H9 (cell line): ENCODE data around the gene BLOC1S3. TPM values are rescaled to one million over a fixed set of nuclear protein-coding genes. Genes with fewer than 3 reads are reported as not detected.

Experiments
- DNase-seq: peaks from one replicate; pipeline ENCODE4 v3.0.0-alpha.2; 2017
- H2AFZ ChIP-seq: one replicate; pipeline ENCODE4 v1.6.1; 2013; ENCODE audit warnings: mild to moderate bottlenecking, low read length, control low read depth, moderate library complexity
- H2AK5ac ChIP-seq: 2 replicates; pipeline ENCODE4 v1.6.1; 2013; ENCODE audit warnings: low read length, control low read depth, mixed read lengths; ENCODE audit not compliant: insufficient read length
- H2BK120ac ChIP-seq: one replicate; pipeline ENCODE4 v1.6.1; 2013; ENCODE audit warnings: low read depth, mild to moderate bottlenecking, low read length, control low read depth, inconsistent platforms; ENCODE audit not compliant: poor library complexity, severe bottlenecking
- H2BK12ac ChIP-seq: 2 replicates; pipeline ENCODE4 v1.6.1; 2013; ENCODE audit warnings: low read length, control low read depth, mixed read lengths, low read depth; ENCODE audit not compliant: insufficient read length
- H2BK15ac ChIP-seq: 2 replicates; pipeline ENCODE4 v1.6.1; 2013; ENCODE audit warnings: low read depth, low read length, control low read depth
- H2BK20ac ChIP-seq: one replicate; pipeline ENCODE4 v1.6.1; 2013; ENCODE audit warnings: low read depth, mild to moderate bottlenecking, low read length, control low read depth, inconsistent platforms; ENCODE audit not compliant: poor library complexity, severe bottlenecking
- H2BK5ac ChIP-seq: 2 replicates; pipeline ENCODE4 v1.6.1; 2013; ENCODE audit warnings: low read length, control low read depth, mixed read lengths; ENCODE audit not compliant: insufficient read length
- H3K14ac ChIP-seq: 2 replicates; pipeline ENCODE4 v1.6.1; 2013; ENCODE audit warnings: low read length, control low read depth; ENCODE audit not compliant: insufficient read depth
- H3K18ac ChIP-seq: 2 replicates; pipeline ENCODE4 v1.6.1; 2013; ENCODE audit warnings: low read depth, mild to moderate bottlenecking, mixed read lengths, low read length, control low read depth; ENCODE audit not compliant: insufficient read length
- H3K23ac ChIP-seq: 2 replicates; pipeline ENCODE4 v1.6.1; 2013; ENCODE audit warnings: low read length, control low read depth, mixed read lengths, low read depth; ENCODE audit not compliant: insufficient read length
- H3K23me2 ChIP-seq: 2 replicates; pipeline ENCODE4 v1.6.1; 2013; ENCODE audit warnings: low read depth, mild to moderate bottlenecking, mixed read lengths, low read length, control low read depth; ENCODE audit not compliant: insufficient read length, poor library complexity, severe bottlenecking
- H3K27ac ChIP-seq: 2 replicates; pipeline ENCODE4 v1.5.1; 2013; ENCODE audit warnings: low read length, control low read depth, mixed read lengths, low read depth; ENCODE audit not compliant: insufficient read length
- H3K27me3 ChIP-seq: 2 replicates; pipeline ENCODE4 v1.6.1; 2013; ENCODE audit warnings: low read length, control low read depth, inconsistent platforms; ENCODE audit not compliant: insufficient read depth
- H3K4ac ChIP-seq: 2 replicates; pipeline ENCODE4 v1.6.1; 2013; ENCODE audit warnings: low read depth, mild to moderate bottlenecking, control low read depth, inconsistent platforms, low read length, moderate library complexity
- H3K4me1 ChIP-seq: 2 replicates; pipeline ENCODE4 v1.6.1; 2013; ENCODE audit warnings: low read length, control low read depth, inconsistent platforms; ENCODE audit not compliant: insufficient read depth
- H3K4me2 ChIP-seq: 2 replicates; pipeline ENCODE4 v1.6.1; 2013; ENCODE audit warnings: low read length, control low read depth, mixed read lengths; ENCODE audit not compliant: insufficient read length, insufficient read depth
- H3K56ac ChIP-seq: 2 replicates; pipeline ENCODE4 v1.6.1; 2013; ENCODE audit warnings: low read depth, mild to moderate bottlenecking, mixed read lengths, low read length, control low read depth; ENCODE audit not compliant: insufficient read length
- H3K79me1 ChIP-seq: 2 replicates; pipeline ENCODE4 v1.6.1; 2013; ENCODE audit warnings: low read depth, mild to moderate bottlenecking, moderate library complexity, low read length, control low read depth, inconsistent platforms; ENCODE audit not compliant: insufficient read depth, poor library complexity, severe bottlenecking
- H3K79me2 ChIP-seq: 2 replicates; pipeline ENCODE4 v1.6.1; 2013; ENCODE audit warnings: low read length, control low read depth, inconsistent platforms; ENCODE audit not compliant: insufficient read depth
- H3K9ac ChIP-seq: 2 replicates; pipeline ENCODE4 v1.6.1; 2013; ENCODE audit warnings: low read length, control low read depth, mixed read lengths; ENCODE audit not compliant: insufficient read length; ENCODE audit errors: extremely low read depth
- H3K9me3 ChIP-seq: one replicate; pipeline ENCODE4 v1.6.1; 2013; ENCODE audit warnings: low read depth, low read length, inconsistent platforms; ENCODE audit not compliant: control insufficient read depth
- H3T11ph ChIP-seq: one replicate; pipeline ENCODE4 v1.6.1; 2013; ENCODE audit warnings: mild to moderate bottlenecking, low read length, control low read depth, inconsistent platforms
- H4K20me1 ChIP-seq: one replicate; pipeline ENCODE4 v1.6.1; 2013; ENCODE audit not compliant: control insufficient read depth, insufficient read length, insufficient read depth
- H4K5ac ChIP-seq: 2 replicates; pipeline ENCODE4 v1.6.1; 2013; ENCODE audit warnings: low read depth, mild to moderate bottlenecking, mixed read lengths, low read length, control low read depth; ENCODE audit not compliant: insufficient read length
- H4K8ac ChIP-seq: replicated peaks from 2 replicates; pipeline ENCODE4 v1.6.1; 2013; ENCODE audit warnings: low read length, control low read depth, mixed read lengths, low read depth; ENCODE audit not compliant: insufficient read length
- H4K91ac ChIP-seq: 2 replicates; pipeline ENCODE4 v1.6.1; 2013; ENCODE audit warnings: low read depth, mild to moderate bottlenecking, moderate library complexity, mixed read lengths, low read length, control low read depth; ENCODE audit not compliant: insufficient read length
- H3K27ac Mint-ChIP-seq, 3 experiments: 2 replicates in 2 of 3; 3 replicates in 1 of 3; pipeline ENCODE4 v1.8.0; 2020 to 2021; ENCODE audit warnings: mixed read lengths in 3 of 3, mild to moderate bottlenecking in 1 of 3, moderate library complexity in 1 of 3
- H3K27me3 Mint-ChIP-seq: 2 replicates; pipeline ENCODE4 v1.8.0; 2021; ENCODE audit warnings: low read depth, mild to moderate bottlenecking, moderate library complexity, mixed read lengths
- H3K36me3 Mint-ChIP-seq, 3 experiments: 2 replicates in 2 of 3; 3 replicates in 1 of 3; pipeline ENCODE4 v1.8.0; 2020 to 2021; ENCODE audit warnings: low read depth in 3 of 3, mixed read lengths in 3 of 3; ENCODE audit not compliant: insufficient read depth in 1 of 3
- H3K4me1 Mint-ChIP-seq, 2 experiments: 2 replicates each; pipeline ENCODE4 v1.8.0; 2020; ENCODE audit warnings: mixed read lengths in 2 of 2
- H3K4me3 Mint-ChIP-seq, 2 experiments: 2 replicates in 1 of 2; 3 replicates in 1 of 2; pipeline ENCODE4 v1.8.0; 2020 to 2021; ENCODE audit warnings: mild to moderate bottlenecking in 2 of 2, mixed read lengths in 2 of 2, moderate library complexity in 1 of 2
- H3K9me3 Mint-ChIP-seq, 2 experiments: 2 replicates in 1 of 2; 3 replicates in 1 of 2; pipeline ENCODE4 v1.8.0; 2020; ENCODE audit warnings: mild to moderate bottlenecking in 2 of 2, mixed read lengths in 2 of 2, moderate library complexity in 1 of 2
- WGBS: extraction: QIAGEN DNeasy Blood & Tissue Kit; methylation state at CpG from one replicate; pipeline ENCODE4 v1.1.7; 2013; ENCODE audit warnings: missing lambda C conversion rate, low lambda C conversion rate, mixed read lengths; ENCODE audit not compliant: insufficient read length; ENCODE audit errors: extremely low coverage; 5-methylcytosine and 5-hydroxymethylcytosine counted together
- total RNA-seq: library from RNA; stranded (reverse); gene quantifications from 2 replicates; pipeline ENCODE4 v1.2.1, GENCODE V29; 2021
- TF ChIP-seq, protein P1 (sequence below): fragments of 200-600 bp; sonication (generic); conservative IDR thresholded peaks from 3 replicates; pipeline ENCODE4 v1.8.0; 2021; ENCODE audit warnings: antibody characterized with exemption, mild to moderate bottlenecking

BLOC1S3 gene
- total RNA-seq, 1 experiment from 2014 or later, result 9.2 TPM

DNA sequence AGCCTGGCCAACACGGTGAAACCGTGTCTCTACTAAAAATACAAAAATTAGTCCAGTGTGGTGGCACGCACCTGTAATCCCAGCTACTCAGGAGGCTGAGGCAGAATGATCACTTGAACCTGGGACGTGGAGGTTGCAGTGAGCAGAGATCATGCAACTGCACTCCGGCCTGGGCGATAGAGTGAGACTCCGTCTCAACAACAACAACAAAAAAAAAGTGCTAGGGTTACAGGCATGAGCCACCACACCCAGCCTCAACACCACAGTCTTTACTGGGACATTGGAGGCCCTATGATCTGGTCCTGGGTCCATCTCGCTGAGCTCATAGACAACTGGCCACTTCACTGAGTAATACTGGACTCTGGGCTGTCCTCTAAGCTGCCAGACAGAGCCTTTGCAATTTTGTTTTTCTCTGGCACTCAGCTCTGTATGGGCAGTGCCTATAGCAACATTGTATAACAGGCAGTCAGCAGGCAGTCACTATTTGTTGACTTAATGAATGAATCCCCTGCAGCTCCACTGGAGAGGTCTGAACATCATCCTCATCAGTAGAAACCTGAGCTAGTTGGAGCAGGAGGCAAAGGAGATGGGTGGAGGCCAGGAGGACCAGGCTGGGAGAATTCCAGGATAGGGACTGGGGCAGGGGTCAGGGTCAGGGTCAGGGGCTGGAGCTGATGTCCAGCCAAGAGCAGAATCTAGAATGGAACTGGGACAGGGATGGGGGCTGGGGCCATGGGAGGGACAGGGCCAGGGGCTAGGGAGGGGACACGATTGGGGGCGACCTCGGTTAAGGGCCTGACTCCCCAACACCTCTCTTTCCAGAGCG is 8.1 kb downstream of the BLOC1S3 start:
- peaks cover 2 to 7% of the 10 kb centered on the region in 2 experiments; a peak in 1 of 4 replicates for H3K4me1 Mint-ChIP-seq
- H3K4me2 ChIP-seq, result no peak overlapping the region
- H4K20me1 ChIP-seq, result no peaks in the 10 kb centered on the region
- no peak overlapping the region for H3K27ac Mint-ChIP-seq
- H3K4me1 ChIP-seq, result no peaks in the 10 kb centered on the region
- H3K56ac ChIP-seq, result no peak overlapping the region
- H3K36me3 Mint-ChIP-seq, result no peaks in the 10 kb centered on the region
- H2BK120ac ChIP-seq, result no peak overlapping the region
- no peaks in the 10 kb centered on the region for H3K79me1 ChIP-seq
- no peak for DNase-seq
- H3K79me2 ChIP-seq, result no peaks in the 10 kb centered on the region
- H4K8ac ChIP-seq, result no peak overlapping the region
- H2AK5ac ChIP-seq, result no peak overlapping the region
- H2BK20ac ChIP-seq, result no peak overlapping the region
- no peak overlapping the region for H3K23ac ChIP-seq
- no peak overlapping the region for H2BK12ac ChIP-seq
- no peak overlapping the region for H3K27ac ChIP-seq
- no peak overlapping the region for H2BK15ac ChIP-seq
- H2BK5ac ChIP-seq, result no peak overlapping the region
- no peak overlapping the region for H4K5ac ChIP-seq
- H3T11ph ChIP-seq, result no peak overlapping the region
- H3K27me3 Mint-ChIP-seq, result peaks cover 21% of the 10 kb centered on the region
- H2AFZ ChIP-seq, result no peak overlapping the region
- no peak overlapping the region for H3K9ac ChIP-seq
- H3K18ac ChIP-seq, result no peak overlapping the region
- H3K4me3 Mint-ChIP-seq, result no peak overlapping the region; a peak in 1 of 5 replicates
- no peak overlapping the region for H3K14ac ChIP-seq
- TF ChIP-seq, protein P1, sequence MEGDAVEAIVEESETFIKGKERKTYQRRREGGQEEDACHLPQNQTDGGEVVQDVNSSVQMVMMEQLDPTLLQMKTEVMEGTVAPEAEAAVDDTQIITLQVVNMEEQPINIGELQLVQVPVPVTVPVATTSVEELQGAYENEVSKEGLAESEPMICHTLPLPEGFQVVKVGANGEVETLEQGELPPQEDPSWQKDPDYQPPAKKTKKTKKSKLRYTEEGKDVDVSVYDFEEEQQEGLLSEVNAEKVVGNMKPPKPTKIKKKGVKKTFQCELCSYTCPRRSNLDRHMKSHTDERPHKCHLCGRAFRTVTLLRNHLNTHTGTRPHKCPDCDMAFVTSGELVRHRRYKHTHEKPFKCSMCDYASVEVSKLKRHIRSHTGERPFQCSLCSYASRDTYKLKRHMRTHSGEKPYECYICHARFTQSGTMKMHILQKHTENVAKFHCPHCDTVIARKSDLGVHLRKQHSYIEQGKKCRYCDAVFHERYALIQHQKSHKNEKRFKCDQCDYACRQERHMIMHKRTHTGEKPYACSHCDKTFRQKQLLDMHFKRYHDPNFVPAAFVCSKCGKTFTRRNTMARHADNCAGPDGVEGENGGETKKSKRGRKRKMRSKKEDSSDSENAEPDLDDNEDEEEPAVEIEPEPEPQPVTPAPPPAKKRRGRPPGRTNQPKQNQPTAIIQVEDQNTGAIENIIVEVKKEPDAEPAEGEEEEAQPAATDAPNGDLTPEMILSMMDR, result no peak
- no CpG with 5 or more reads among the region's 12 CpGs for WGBS
- H3K27me3 ChIP-seq, result no peaks in the 10 kb centered on the region
- no peak overlapping the region for H3K4ac ChIP-seq
- H4K91ac ChIP-seq, result no peak overlapping the region
- no peaks in the 10 kb centered on the region for H3K9me3 ChIP-seq
- H3K23me2 ChIP-seq, result no peaks in the 10 kb centered on the region
- no peaks in the 10 kb centered on the region for H3K9me3 Mint-ChIP-seq
